ENCODE measurements around the gene SECISBP2. TPM values are rescaled to one million over a fixed set of nuclear protein-coding genes. Genes with fewer than 3 reads are reported as not detected.
A peak's percentile ranks its signal among the peaks of the same experiment; 100 is the strongest.

Gene SECISBP2
- total RNA-seq, 2 experiments from 2014 or later = 56.4 to 59.4 TPM

GRCh38 chr9:89358985-89359384 is 40.7 kb downstream of the SECISBP2 start:
- no peak overlapping the region for H3K4me3 Mint-ChIP-seq
- no peaks in the 10 kb centered on the region for H3K27me3 Mint-ChIP-seq
- POLR2A ChIA-PET = no interaction called here
- H3K36me3 Mint-ChIP-seq = peaks cover 39% of the 10 kb centered on the region
- H3K9me3 Mint-ChIP-seq = no peaks in the 10 kb centered on the region
- H3K4me1 Mint-ChIP-seq = peaks cover 29% of the 10 kb centered on the region
- no peak for ATAC-seq (ENCODE audit: low read depth)
- no peak for DNase-seq
- no peak overlapping the region for H3K27ac Mint-ChIP-seq

DNA sequence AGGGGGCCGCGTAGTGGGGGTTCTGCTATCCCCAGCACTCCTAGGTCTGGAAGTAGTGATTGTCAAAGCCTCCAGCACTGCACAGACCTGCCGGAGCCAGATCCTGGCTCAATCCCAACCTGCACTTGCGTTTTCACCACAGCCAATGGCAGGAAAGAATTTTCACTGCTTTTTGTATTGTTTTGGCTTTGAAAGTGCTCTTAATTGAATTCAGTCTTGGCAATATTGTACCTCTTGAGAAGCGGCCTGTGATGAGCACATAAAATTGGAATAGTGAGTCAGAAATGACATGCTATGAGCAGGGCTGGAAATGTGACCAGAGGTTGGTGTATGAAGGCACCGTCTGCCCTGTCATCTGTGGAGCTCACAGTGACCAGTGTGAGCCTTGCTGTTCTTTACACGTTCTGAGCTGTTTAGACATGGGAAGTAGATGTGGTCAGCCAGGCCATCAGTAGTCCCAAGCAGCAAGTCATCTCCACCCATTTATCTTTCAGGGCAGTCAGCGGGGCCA is 41.5 kb downstream of the SECISBP2 start:
- H3K4me1 Mint-ChIP-seq = peaks cover 29% of the 10 kb centered on the region
- H3K4me3 Mint-ChIP-seq = no peak overlapping the region
- ATAC-seq (ENCODE audit: low read depth) (no peak), DNase-seq (no peak)
- no peaks in the 10 kb centered on the region for H3K27me3 Mint-ChIP-seq
- peaks cover 38% of the 10 kb centered on the region for H3K36me3 Mint-ChIP-seq
- H3K9me3 Mint-ChIP-seq = no peaks in the 10 kb centered on the region
- peak overlapping the region; percentile 51 for H3K27ac Mint-ChIP-seq
- POLR2A ChIA-PET = no interaction called here

DNA sequence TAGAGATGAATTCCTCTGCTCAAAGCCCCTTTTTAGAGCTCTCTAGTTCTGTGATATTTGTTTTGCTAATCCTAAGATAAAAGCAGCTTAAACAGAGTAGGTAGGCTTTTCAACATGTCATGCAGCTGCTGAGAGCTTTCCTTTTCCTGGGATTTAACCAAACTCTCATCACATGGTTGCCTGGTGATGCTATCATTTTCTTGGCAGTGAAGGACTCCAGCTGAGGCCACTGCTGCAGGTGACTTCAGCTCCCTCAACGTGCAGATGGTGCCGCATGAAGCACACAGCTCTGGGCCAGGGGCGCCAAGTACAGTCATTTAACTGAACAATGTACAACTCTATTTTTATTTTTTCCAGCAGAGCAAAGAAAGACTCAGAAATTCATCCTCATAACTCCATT is 42.2 kb downstream of the SECISBP2 start:
- Mint-ChIP-seq H3K4me1 (peaks cover 29% of the 10 kb centered on the region), H3K27ac (no peak overlapping the region), H3K27me3 (no peaks in the 10 kb centered on the region), H3K36me3 (peaks cover 35% of the 10 kb centered on the region), H3K9me3 (no peaks in the 10 kb centered on the region), H3K4me3 (no peak overlapping the region)
- ATAC-seq (ENCODE audit: low read depth) (no peak), DNase-seq (no peak)
- POLR2A ChIA-PET = no interaction called here

DNA sequence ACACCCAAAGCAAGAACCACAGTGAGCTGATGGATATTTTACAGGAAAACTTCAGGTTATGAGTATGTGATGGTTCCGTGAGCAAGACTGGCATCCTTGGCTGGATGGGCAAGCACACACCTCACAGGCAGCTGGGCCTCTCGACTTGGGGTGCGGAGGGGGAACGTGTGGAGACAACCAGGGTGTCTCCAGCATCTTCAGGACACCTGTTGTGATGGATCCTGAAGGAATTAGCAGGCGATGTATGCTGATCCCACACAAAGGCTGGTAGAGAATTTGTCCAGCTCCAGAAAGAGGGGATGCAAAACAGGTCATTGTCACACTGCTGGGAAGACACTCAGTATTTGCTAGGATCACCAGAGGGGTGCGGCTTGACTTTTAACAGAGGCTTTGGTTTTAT is 42.7 kb downstream of the SECISBP2 start:
- DNase-seq = no peak

GRCh38 chr9:89361816-89362646 is 43.7 kb downstream of the SECISBP2 start:
- Mint-ChIP-seq H3K9me3 (no peaks in the 10 kb centered on the region), H3K27ac (no peak overlapping the region), H3K4me1 (peaks cover 20% of the 10 kb centered on the region), H3K27me3 (no peaks in the 10 kb centered on the region), H3K4me3 (no peak overlapping the region), H3K36me3 (peaks cover 25% of the 10 kb centered on the region)
- DNase-seq (no peak), ATAC-seq (ENCODE audit: low read depth) (no peak)
- POLR2A ChIA-PET = interaction anchor here (1.6 kb wide), 1 partner anchor 87 kb away, joined by 3 read pairs; no protein-coding TSS in a partner anchor

More for the DNA sequence above, 42.7 kb downstream of the SECISBP2 start:
- Mint-ChIP-seq H3K27me3 (no peaks in the 10 kb centered on the region), H3K4me3 (no peak overlapping the region), H3K36me3 (peaks cover 33% of the 10 kb centered on the region), H3K27ac (no peak overlapping the region), H3K9me3 (no peaks in the 10 kb centered on the region), H3K4me1 (peaks cover 29% of the 10 kb centered on the region)
- no peak for ATAC-seq (ENCODE audit: low read depth)
- POLR2A ChIA-PET = interaction anchor here (1.6 kb wide), 1 partner anchor 88 kb away, joined by 3 read pairs; no protein-coding TSS in a partner anchor

DNA sequence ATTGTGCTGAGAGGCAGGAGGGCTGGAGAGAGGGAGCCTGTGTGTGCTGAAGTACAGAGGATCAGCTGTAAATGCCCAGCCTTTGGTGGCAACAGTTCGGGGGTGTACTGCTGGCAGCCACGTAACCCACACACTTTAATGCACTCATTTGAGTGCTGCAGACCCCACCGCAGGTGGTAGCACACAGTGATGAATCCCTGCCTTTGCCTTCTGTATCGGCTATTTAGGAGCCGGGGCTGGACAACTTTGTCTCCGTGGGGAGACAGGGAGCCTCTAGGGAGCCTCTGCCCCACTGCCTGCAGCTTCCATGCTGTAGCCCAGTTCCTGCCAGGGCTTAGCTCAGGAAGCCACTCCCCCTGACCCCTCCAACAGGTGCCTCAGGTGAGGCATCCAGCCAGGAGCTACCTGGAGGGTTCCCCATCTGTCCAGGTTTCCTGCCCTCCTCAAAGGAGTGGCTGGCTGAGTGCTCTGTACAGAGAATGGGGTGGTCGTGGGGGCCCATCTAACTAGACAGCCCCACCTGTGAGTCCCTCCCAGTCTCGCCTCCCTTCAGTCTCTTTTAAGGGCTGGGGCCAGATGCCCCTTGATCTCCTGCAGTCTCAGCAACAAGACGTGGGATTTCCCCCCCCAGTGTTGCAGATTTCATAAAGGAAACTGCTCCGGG is 44.5 kb downstream of the SECISBP2 start:
- ATAC-seq (ENCODE audit: low read depth) (no peak), DNase-seq (no peak)
- POLR2A ChIA-PET = no interaction called here
- peaks cover 25% of the 10 kb centered on the region for H3K36me3 Mint-ChIP-seq
- no peak overlapping the region for H3K4me3 Mint-ChIP-seq
- no peaks in the 10 kb centered on the region for H3K27me3 Mint-ChIP-seq
- no peaks in the 10 kb centered on the region for H3K9me3 Mint-ChIP-seq
- H3K27ac Mint-ChIP-seq = no peak overlapping the region
- H3K4me1 Mint-ChIP-seq = peaks cover 13% of the 10 kb centered on the region

- POLR2A ChIA-PET = no interaction called here
- DNase-seq (no peak), ATAC-seq (ENCODE audit: low read depth) (no peak)
- H3K36me3 Mint-ChIP-seq = peaks cover 23% of the 10 kb centered on the region
- H3K4me3 Mint-ChIP-seq = no peak overlapping the region
- H3K9me3 Mint-ChIP-seq = no peaks in the 10 kb centered on the region
- H3K4me1 Mint-ChIP-seq = peaks cover 14% of the 10 kb centered on the region
- no peak overlapping the region for H3K27ac Mint-ChIP-seq
- no peaks in the 10 kb centered on the region for H3K27me3 Mint-ChIP-seq
These were observed 45.0 kb downstream of the SECISBP2 start for GRCh38 chr9:89363311-89363670.

GRCh38 chr9:89363921-89364665 is 45.8 kb downstream of the SECISBP2 start:
- DNase-seq = no peak
- no peak overlapping the region for H3K27ac Mint-ChIP-seq
- H3K4me3 Mint-ChIP-seq = no peak overlapping the region
- no peaks in the 10 kb centered on the region for H3K27me3 Mint-ChIP-seq
- no peaks in the 10 kb centered on the region for H3K9me3 Mint-ChIP-seq
- POLR2A ChIA-PET = no interaction called here
- H3K36me3 Mint-ChIP-seq = peaks cover 17% of the 10 kb centered on the region
- ATAC-seq (ENCODE audit: low read depth) = no peak
- H3K4me1 Mint-ChIP-seq = peaks cover 13% of the 10 kb centered on the region

GRCh38 chr9:89364666-89365531 is 46.6 kb downstream of the SECISBP2 start:
- DNase-seq (peak; percentile 27), ATAC-seq (ENCODE audit: low read depth) (no peak)
- Mint-ChIP-seq H3K4me1 (peaks cover 11% of the 10 kb centered on the region), H3K4me3 (no peak overlapping the region), H3K36me3 (peaks cover 15% of the 10 kb centered on the region), H3K27me3 (no peaks in the 10 kb centered on the region), H3K9me3 (no peaks in the 10 kb centered on the region), H3K27ac (no peak overlapping the region)
- POLR2A ChIA-PET = no interaction called here

DNA sequence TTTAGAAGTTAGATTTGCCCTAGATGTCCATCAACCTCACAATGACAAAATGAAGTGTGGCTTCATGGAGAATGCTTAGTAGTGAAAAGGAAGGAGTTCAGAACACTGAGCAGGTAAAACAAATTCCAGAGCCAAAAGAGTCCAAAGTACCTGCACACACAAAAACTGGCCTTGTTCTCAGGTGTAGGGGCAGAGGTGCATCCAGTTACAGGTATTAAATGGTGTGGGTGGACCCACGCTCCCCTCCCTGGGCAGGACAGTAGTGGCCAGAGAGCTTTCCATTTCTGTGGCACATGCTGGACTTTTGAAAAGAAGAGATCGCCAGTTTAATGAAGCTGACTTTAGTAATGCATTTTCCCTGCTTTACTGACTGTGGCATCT is 47.2 kb downstream of the SECISBP2 start:
- H3K27me3 Mint-ChIP-seq = no peaks in the 10 kb centered on the region
- H3K4me3 Mint-ChIP-seq = no peak overlapping the region
- POLR2A ChIA-PET = no interaction called here
- no peaks in the 10 kb centered on the region for H3K9me3 Mint-ChIP-seq
- no peak for DNase-seq
- H3K27ac Mint-ChIP-seq = no peak overlapping the region
- peaks cover 6% of the 10 kb centered on the region for H3K4me1 Mint-ChIP-seq
- peaks cover 9% of the 10 kb centered on the region for H3K36me3 Mint-ChIP-seq
- no peak for ATAC-seq (ENCODE audit: low read depth)

DNA sequence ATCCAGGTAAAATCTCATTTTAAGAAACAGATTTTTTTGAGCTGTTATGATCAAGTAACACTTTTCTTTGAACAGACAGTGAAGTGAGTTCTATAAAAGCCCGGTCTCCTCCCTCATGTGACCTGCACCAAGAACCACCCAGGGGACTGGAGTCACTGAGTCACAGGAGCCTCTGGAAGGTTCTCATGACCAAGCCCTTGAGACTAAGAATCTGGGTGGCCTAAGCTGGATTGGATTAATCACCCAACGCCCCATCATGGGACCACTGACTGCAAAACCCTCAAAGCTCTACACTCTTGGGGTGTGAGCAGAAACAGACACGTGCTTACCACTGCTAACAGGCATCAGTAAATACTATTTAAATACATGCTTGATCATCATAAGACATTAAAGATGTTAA is 48.4 kb downstream of the SECISBP2 start:
- POLR2A ChIA-PET = no interaction called here
- DNase-seq (no peak), ATAC-seq (ENCODE audit: low read depth) (no peak)
- H3K9me3 Mint-ChIP-seq = no peaks in the 10 kb centered on the region
- no peak overlapping the region for H3K27ac Mint-ChIP-seq
- peaks cover 4% of the 10 kb centered on the region for H3K4me1 Mint-ChIP-seq
- no peaks in the 10 kb centered on the region for H3K27me3 Mint-ChIP-seq
- H3K36me3 Mint-ChIP-seq = no peaks in the 10 kb centered on the region
- no peak overlapping the region for H3K4me3 Mint-ChIP-seq

DNA sequence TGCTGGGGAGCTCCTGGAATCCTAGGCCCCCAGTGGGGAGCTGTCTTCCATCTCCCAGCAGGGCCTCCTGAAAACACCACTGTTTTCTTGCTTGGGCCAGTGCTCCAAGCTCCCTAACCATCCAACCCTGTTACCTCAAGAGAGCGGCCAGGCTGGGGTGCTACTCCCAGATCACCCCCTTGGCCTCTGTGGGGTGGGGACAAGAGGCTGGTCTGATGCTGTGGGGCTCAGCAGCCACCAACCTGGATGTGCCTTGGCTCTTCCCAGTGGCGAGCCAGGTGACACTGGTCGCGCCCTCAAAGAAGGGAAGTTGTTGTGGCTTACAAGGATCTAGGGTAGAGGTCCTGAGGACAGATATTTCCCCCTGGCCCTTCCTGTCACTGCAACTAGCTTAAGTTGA is 49.0 kb downstream of the SECISBP2 start:
- no peak overlapping the region for H3K4me3 Mint-ChIP-seq
- POLR2A ChIA-PET = no interaction called here
- H3K36me3 Mint-ChIP-seq = no peaks in the 10 kb centered on the region
- ATAC-seq (ENCODE audit: low read depth) (no peak), DNase-seq (peak; percentile 29)
- no peaks in the 10 kb centered on the region for H3K27me3 Mint-ChIP-seq
- no peaks in the 10 kb centered on the region for H3K9me3 Mint-ChIP-seq
- peaks cover 5% of the 10 kb centered on the region for H3K4me1 Mint-ChIP-seq
- H3K27ac Mint-ChIP-seq = no peak overlapping the region

All from activated naive CD8-positive, alpha-beta T cell treated with anti-CD3 and anti-CD28 coated beads, Interleukin-2, amount 10 ng/mL, durations not matched to agents 7 days and 5 days (primary cell).